Measurements from ENCODE around the gene ELL. TPM values are rescaled to one million over a fixed set of nuclear protein-coding genes. Genes with fewer than 3 reads are reported as not detected.
"Not testable (repeated sequence)": the region's sequence is repeated elsewhere in the genome, so short reads cannot be mapped to it uniquely, and the experiment has no call there.

Gene ELL
- polyA plus RNA-seq (ENCODE audit: insufficient read length), result 20.8 TPM

- no peak for DNase-seq
Measured at GRCh38 chr19:18521692-18522123, at the start of gene ELL. TSS of gene ELL (minus strand) at chr19:18522070. CDS start at chr19:18522055, 15 bp downstream.

DNA sequence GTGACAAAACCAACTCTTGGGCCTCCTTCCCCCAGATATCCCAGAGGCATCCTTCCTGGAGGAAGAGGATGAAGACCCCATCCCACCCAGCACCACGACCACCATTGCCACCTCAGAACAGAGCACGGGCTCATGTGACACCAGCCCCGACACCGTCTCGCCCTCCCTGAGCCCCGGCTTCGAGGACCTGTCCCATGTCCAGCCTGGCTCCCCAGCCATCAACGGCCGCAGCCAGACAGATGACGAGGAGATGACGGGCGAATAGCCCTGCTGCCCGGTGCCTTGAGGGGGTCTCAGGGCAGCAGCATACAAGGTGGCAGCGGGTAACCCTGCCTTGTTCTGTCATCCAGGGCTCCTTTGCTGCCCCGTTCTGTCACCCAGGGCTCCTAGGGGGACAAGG, 46.5 kb upstream of the ELL start:
- DNase-seq, result no peak

GRCh38 chr19:18566953-18567352, 45.1 kb upstream of the ELL start:
- no peak for DNase-seq

DNA sequence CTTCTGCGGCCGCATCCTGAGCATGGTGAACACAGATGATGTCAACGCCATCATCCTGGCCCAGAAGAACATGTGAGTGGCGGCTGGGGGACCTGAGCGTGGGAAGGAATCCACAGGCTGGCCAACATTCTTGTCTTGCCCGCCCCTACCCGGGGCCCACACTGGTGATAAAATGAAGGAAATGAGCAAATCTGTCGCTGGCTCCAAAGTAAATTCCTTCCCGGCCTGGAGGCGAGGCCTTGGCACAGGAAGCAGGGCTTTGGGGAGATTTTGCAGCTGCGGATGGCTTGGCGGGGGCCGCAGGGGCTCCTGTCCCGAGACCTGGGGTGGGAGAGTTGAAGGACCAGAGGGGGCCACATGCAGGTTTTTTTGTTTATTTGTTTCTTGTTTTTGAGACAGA, 40.2 kb upstream of the ELL start:
- no peak for DNase-seq

- no peak for DNase-seq
Measured at GRCh38 chr19:18559685-18560084, 37.8 kb upstream of the ELL start.

DNA sequence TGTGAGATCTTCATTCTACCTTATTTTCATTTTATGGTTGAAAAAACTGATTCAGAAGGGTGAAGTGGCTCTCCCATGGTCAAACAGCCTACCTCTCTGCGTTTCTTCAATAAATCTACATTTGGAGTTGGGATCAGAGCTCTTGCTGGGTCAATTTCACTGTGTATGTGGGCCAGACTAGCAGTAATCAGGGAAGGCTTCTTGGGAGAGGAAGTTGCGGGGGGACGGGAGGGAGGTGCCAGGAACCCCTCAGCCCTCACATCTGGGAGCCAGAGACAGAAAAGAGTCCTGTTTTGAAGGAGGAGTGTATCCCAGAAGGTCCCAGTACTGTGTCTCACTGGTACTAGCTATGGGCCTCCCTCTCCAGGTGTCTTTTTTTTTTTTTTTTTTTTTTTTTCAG, 36.7 kb upstream of the ELL start:
- no peak for DNase-seq

DNA sequence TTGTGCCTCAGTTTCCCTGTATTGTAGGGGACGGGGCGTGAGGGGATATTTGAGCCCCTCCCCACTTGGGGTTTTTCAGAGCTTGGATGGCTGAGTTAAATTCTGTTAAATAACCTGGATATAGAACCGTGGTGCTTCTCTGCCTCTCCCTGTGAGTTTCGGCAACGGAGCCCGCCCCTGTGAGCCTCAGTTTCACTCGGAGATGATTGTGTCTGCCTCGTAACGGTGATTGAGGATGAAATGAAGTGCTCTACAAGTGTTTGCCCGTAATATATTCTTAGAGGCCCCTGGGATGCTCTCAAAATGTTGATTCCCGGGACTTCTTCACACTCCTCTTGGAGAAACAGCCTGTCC, 36.3 kb upstream of the ELL start:
- DNase-seq, result no peak

DNA sequence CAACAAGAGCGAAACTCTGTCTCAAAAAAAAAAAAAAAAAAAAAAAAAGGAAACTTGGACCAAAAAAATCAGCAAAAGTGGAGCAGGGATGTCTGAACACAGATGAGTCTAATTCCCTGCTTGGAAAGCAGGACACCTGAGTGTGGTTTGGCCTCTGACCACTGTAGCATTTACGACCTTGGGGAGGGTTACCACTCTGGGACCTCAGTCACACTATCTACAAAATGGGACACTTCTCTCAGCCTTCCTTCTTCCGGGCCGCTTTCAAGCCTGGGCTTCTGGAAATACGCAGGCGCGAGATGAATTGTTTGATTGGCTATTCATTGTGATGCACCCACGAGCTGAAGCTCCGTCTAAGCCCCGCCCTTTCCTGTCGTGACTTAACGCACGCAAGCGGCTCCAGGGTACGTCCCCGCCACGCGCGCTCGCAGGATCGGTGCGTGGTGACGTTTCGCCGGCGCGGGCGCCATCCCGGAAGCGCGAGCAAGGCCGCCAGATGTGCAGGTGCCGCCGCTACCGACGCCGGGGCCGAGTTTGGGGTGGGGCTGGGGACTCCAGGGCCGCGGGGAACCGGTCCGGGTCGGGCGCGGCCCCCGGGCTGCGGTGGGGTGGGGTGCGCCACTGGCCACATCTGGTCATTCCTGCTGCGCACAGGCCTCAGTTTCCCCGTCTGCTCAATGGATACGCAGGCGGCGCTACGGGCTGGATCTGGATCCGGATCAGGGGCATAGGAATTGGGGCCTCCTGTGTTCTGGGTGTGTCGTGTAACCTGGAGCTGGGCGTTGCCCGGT, 35.7 kb upstream of the ELL start, which contains the start of gene KXD1:
TSS of gene KXD1 (plus strand) at position 460 of the 791 bp plus-strand sequence. CDS start 4,187 bp downstream, outside the sequence.
- peak; percentile 97 for DNase-seq

- no peak for DNase-seq
Measured at GRCh38 chr19:18551631-18552030, 29.8 kb upstream of the ELL start.

GRCh38 chr19:18543814-18544475, 22.1 kb upstream of the ELL start:
- DNase-seq, result no peak

DNA sequence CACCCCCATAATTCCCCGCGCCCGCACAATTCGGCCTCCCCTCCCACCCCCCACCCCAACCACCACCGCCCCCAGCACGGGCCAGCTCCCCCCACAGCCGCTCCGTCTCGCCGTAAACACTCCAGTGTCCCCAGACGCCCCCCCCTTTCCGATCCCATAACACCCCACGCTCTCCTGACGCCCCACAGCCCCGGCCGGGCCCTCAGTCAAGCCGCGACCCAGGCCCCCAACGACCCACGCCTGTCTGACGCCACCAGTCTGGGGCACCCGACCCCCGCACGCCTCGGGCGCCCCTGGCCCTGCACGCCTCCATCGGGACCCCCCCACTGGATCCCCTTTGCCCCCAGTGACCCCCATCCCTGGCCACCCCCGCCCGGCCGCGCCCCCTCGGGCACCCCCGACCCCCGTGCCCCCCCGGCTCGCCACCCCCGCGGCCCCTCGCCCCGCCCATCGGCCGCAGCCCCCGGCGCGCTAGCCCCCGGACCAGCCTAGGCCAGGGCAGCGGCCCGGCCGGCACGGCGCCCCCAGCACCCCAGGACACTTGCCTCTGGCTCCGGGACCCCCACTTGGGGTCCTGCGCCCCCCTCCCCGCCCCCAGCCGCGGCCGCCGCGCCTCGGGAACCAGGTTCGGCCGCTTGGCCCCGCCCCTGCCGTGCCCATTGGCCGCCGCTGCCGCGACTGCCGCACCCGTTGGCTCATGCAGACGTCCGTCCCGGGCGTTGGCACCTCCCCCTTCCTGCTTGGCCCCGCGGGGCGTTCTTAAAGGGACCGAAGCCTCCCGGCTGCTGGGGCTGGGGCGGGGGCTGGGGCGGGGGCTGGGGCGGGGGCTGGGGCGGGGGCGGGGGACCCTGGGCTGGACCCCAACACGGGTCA, 21.3 kb upstream of the ELL start, which contains the start of gene FKBP8:
TSS of gene FKBP8 (minus strand) at position 633 of the 873 bp plus-strand sequence. CDS start 1,603 bp downstream, outside the sequence.
- DNase-seq, result peak; percentile 94

GRCh38 chr19:18541992-18542940, 20.4 kb upstream of the ELL start:
- DNase-seq, result no peak

DNA sequence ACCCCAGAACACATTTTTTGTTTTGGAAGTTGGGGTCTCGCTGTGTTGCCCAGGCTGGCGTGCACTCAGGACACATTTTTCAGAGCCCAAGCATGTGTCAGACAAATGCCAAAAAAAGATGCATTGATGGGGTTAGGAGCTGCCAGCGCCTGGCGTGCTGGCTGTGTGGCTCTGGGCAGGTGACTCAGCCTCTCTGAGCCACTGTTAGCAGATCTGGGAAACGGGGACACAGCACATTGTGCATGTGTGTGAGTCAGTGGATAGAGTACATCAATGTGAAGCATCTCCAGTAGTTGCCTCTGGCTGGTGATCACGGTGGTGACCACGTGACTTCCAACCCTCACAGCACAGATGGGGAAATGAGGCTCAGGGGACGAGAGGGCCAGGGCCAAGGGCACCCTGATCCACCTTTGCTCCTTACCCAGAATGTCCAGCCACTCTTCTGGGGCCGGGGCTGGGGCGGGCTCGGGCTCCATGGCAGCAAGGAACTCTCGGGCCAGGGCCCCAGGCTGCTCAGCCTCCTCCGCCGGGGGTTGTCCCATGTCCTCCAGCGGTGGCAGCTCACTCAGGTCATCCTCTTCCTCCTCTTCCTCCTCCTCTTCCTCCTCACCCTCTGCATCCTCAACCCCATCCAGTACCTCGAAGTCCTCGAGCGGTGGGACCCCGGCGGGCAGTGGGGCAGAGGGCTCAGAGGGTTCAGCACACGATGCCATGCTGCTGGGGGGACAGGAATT, 19.6 kb upstream of the ELL start:
- no peak for DNase-seq

- DNase-seq, result not testable (repeated sequence)
Measured at GRCh38 chr19:18540200-18540599, 18.3 kb upstream of the ELL start.

- no peak for DNase-seq
Measured at GRCh38 chr19:18539372-18539771, 17.5 kb upstream of the ELL start.

DNA sequence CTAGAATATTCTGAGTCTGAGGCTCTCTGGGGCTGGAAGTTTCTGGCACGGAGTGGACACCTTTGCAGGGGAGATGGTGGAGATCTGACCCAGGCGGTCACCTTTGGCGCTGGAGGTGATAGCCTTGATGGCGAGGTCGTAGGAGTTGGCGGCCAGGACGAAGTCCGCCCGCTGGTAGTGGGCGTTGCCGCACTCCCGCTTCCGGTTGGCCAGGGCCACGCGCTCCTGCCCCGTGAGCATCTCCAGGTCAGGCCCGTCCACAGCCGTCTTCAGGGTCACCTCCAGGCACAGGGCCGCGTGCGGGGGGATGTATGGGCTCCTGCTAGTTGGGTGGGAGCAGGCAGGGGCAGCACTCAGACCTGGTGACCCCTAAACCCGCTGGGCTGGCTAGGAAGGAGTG, 16.2 kb upstream of the ELL start:
- DNase-seq, result no peak

GRCh38 chr19:18537431-18537830, 15.6 kb upstream of the ELL start:
- DNase-seq, result no peak

DNA sequence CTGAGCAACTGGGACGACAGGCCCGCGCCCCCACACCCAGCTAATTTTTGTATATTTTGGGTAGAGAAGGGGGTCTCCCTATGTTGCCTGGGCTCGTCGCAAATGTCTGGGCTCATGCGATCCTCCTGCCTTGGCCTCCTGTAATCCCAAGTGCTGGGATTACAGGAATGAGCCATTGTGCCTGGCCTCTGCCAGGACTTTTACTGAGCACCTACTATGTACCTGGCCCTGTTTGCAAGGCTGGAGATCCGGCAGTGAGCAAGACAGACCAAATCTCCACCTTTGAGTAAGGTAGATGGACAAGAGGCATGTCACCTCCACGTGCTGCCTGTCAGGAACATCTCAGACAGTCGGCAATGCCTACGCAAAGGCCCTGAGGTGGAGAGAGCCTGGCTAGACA, 14.6 kb upstream of the ELL start:
- no peak for DNase-seq

GRCh38 chr19:18533058-18533457, 11.2 kb upstream of the ELL start:
- no peak for DNase-seq

- no peak for DNase-seq
Measured at GRCh38 chr19:18532168-18532890, 10.5 kb upstream of the ELL start.

Data from hindlimb muscle (tissue), 1 donor.